ENCODE data around the gene HPS5. TPM values are rescaled to one million over a fixed set of nuclear protein-coding genes. Genes with fewer than 3 reads are reported as not detected.
A peak's percentile ranks its signal among the peaks of the same experiment; 100 is the strongest.
"Not testable (repeated sequence)": the region's sequence is repeated elsewhere in the genome, so short reads cannot be mapped to it uniquely, and the experiment has no call there.

Gene HPS5
- total RNA-seq, 2 experiments from 2014 or later = 16.1 to 17.8 TPM

GRCh38 chr11:18288911-18289310, 33.0 kb downstream of the HPS5 start:
- no peaks in the 10 kb centered on the region for H3K4me1 Mint-ChIP-seq
- DNase-seq (no peak), ATAC-seq (ENCODE audit: low read depth) (no peak)
- H3K36me3 Mint-ChIP-seq = peaks cover 34% of the 10 kb centered on the region
- no peak overlapping the region for H3K27ac Mint-ChIP-seq
- POLR2A ChIA-PET = no interaction called here
- H3K27me3 Mint-ChIP-seq = no peaks in the 10 kb centered on the region
- H3K9me3 Mint-ChIP-seq = no peaks in the 10 kb centered on the region
- H3K4me3 Mint-ChIP-seq = no peak overlapping the region

GRCh38 chr11:18285841-18286240, 36.1 kb downstream of the HPS5 start:
- H3K4me3 Mint-ChIP-seq = no peak overlapping the region
- no peaks in the 10 kb centered on the region for H3K4me1 Mint-ChIP-seq
- ATAC-seq (ENCODE audit: low read depth) = no peak
- H3K27me3 Mint-ChIP-seq = no peaks in the 10 kb centered on the region
- H3K36me3 Mint-ChIP-seq = peaks cover 31% of the 10 kb centered on the region
- H3K9me3 Mint-ChIP-seq = no peaks in the 10 kb centered on the region
- no peak for DNase-seq
- no peak overlapping the region for H3K27ac Mint-ChIP-seq
- POLR2A ChIA-PET = no interaction called here

GRCh38 chr11:18282626-18283025, 39.3 kb downstream of the HPS5 start:
- Mint-ChIP-seq H3K4me1 (peaks cover 6% of the 10 kb centered on the region), H3K9me3 (no peaks in the 10 kb centered on the region), H3K36me3 (peaks cover 31% of the 10 kb centered on the region), H3K27ac (no peak overlapping the region), H3K27me3 (no peaks in the 10 kb centered on the region), H3K4me3 (no peak overlapping the region)
- POLR2A ChIA-PET = no interaction called here
- no peak for ATAC-seq (ENCODE audit: low read depth)
- DNase-seq = no peak

- peak; percentile 58 for ATAC-seq (ENCODE audit: low read depth)
- no peaks in the 10 kb centered on the region for H3K27me3 Mint-ChIP-seq
- peak overlapping the region; percentile 58 for H3K4me3 Mint-ChIP-seq
- H3K9me3 Mint-ChIP-seq = no peaks in the 10 kb centered on the region
- peaks cover 22% of the 10 kb centered on the region for H3K36me3 Mint-ChIP-seq
- no peak for DNase-seq
- POLR2A ChIA-PET = no interaction called here
- H3K4me1 Mint-ChIP-seq = peaks cover 6% of the 10 kb centered on the region
- peak overlapping the region; percentile 63 for H3K27ac Mint-ChIP-seq
These were observed 41.4 kb downstream of the HPS5 start for GRCh38 chr11:18280438-18281045.

- DNase-seq (no peak), ATAC-seq (ENCODE audit: low read depth) (no peak)
- Mint-ChIP-seq H3K27me3 (peaks cover under 1% of the 10 kb centered on the region), H3K4me1 (peaks cover 6% of the 10 kb centered on the region), H3K27ac (no peak overlapping the region), H3K9me3 (peaks cover 2% of the 10 kb centered on the region), H3K36me3 (peaks cover 19% of the 10 kb centered on the region), H3K4me3 (no peak overlapping the region)
- POLR2A ChIA-PET = no interaction called here
These were observed 44.2 kb downstream of the HPS5 start for GRCh38 chr11:18277565-18278271.

GRCh38 chr11:18271206-18271605, 50.7 kb downstream of the HPS5 start:
- peaks cover 3% of the 10 kb centered on the region for H3K36me3 Mint-ChIP-seq
- no peak for ATAC-seq (ENCODE audit: low read depth)
- peaks cover 7% of the 10 kb centered on the region for H3K4me1 Mint-ChIP-seq
- no peak overlapping the region for H3K27ac Mint-ChIP-seq
- H3K4me3 Mint-ChIP-seq = no peak overlapping the region
- peaks cover 2% of the 10 kb centered on the region for H3K27me3 Mint-ChIP-seq
- no peak for DNase-seq
- POLR2A ChIA-PET = no interaction called here
- H3K9me3 Mint-ChIP-seq = peaks cover 2% of the 10 kb centered on the region

GRCh38 chr11:18270102-18270501, 51.8 kb downstream of the HPS5 start:
- POLR2A ChIA-PET = no interaction called here

GRCh38 chr11:18269252-18269651, 52.7 kb downstream of the HPS5 start:
- H3K4me3 Mint-ChIP-seq = not testable (repeated sequence)

More at GRCh38 chr11:18270102-18270501, 51.8 kb downstream of the HPS5 start:
- no peak overlapping the region for H3K4me3 Mint-ChIP-seq
- DNase-seq (no peak), ATAC-seq (ENCODE audit: low read depth) (no peak)
- H3K36me3 Mint-ChIP-seq = peaks cover under 1% of the 10 kb centered on the region
- no peak overlapping the region for H3K27ac Mint-ChIP-seq
- H3K27me3 Mint-ChIP-seq = peaks cover 6% of the 10 kb centered on the region
- H3K9me3 Mint-ChIP-seq = no peaks in the 10 kb centered on the region
- H3K4me1 Mint-ChIP-seq = peaks cover 9% of the 10 kb centered on the region

GRCh38 chr11:18267335-18268133, 54.4 kb downstream of the HPS5 start:
- H3K9me3 Mint-ChIP-seq, DNase-seq, H3K4me3 Mint-ChIP-seq, H3K27ac Mint-ChIP-seq, POLR2A ChIA-PET, H3K36me3 Mint-ChIP-seq, H3K27me3 Mint-ChIP-seq: not testable (repeated sequence)
- H3K4me1 Mint-ChIP-seq = peaks cover 18% of the 10 kb centered on the region
- peak; percentile 53 for ATAC-seq (ENCODE audit: low read depth)

More at GRCh38 chr11:18269252-18269651, 52.7 kb downstream of the HPS5 start:
- DNase-seq; H3K9me3 Mint-ChIP-seq; H3K27me3 Mint-ChIP-seq; H3K27ac Mint-ChIP-seq; POLR2A ChIA-PET; ATAC-seq (ENCODE audit: low read depth); H3K36me3 Mint-ChIP-seq: not testable (repeated sequence)
- H3K4me1 Mint-ChIP-seq = peaks cover 16% of the 10 kb centered on the region

GRCh38 chr11:18265949-18266348, 56.0 kb downstream of the HPS5 start, which contains the start of gene SAA1:
TSS of gene SAA1 (plus strand) at chr11:18266264. CDS start at chr11:18266888, 624 bp downstream.
- Mint-ChIP-seq H3K4me1 (peaks cover 18% of the 10 kb centered on the region), H3K36me3 (no peaks in the 10 kb centered on the region), H3K27ac (no peak within 1 kb of the TSS), H3K27me3 (peaks cover 4% of the 10 kb centered on the region), H3K4me3 (no peak within 1 kb of the TSS), H3K9me3 (no peaks in the 10 kb centered on the region)
- POLR2A ChIA-PET = no interaction called here
- ATAC-seq (ENCODE audit: low read depth) (no peak), DNase-seq (no peak)

- DNase-seq (no peak), ATAC-seq (ENCODE audit: low read depth) (no peak)
- H3K4me3 Mint-ChIP-seq = no peak overlapping the region
- POLR2A ChIA-PET = no interaction called here
- H3K4me1 Mint-ChIP-seq = peaks cover 18% of the 10 kb centered on the region
- H3K9me3 Mint-ChIP-seq = no peaks in the 10 kb centered on the region
- no peaks in the 10 kb centered on the region for H3K36me3 Mint-ChIP-seq
- H3K27me3 Mint-ChIP-seq = peaks cover 4% of the 10 kb centered on the region
- peak overlapping the region; percentile 49 for H3K27ac Mint-ChIP-seq
These were observed 57.0 kb downstream of the HPS5 start for GRCh38 chr11:18264677-18265555.

- DNase-seq = no peak
- Mint-ChIP-seq H3K4me3 (no peak overlapping the region), H3K36me3 (no peaks in the 10 kb centered on the region), H3K9me3 (no peaks in the 10 kb centered on the region), H3K4me1 (peaks cover 18% of the 10 kb centered on the region), H3K27ac (no peak overlapping the region), H3K27me3 (peaks cover 9% of the 10 kb centered on the region)
- POLR2A ChIA-PET = no interaction called here
- no peak for ATAC-seq (ENCODE audit: low read depth)
These were observed 57.9 kb downstream of the HPS5 start for GRCh38 chr11:18264035-18264434.

All from activated naive CD8-positive, alpha-beta T cell treated with anti-CD3 and anti-CD28 coated beads, Interleukin-2, amount 10 ng/mL, durations not matched to agents 7 days and 5 days (primary cell).